Measurements from ENCODE around the gene PKIG. TPM values are rescaled to one million over a fixed set of nuclear protein-coding genes. Genes with fewer than 3 reads are reported as not detected.

PKIG gene
- total RNA-seq, 1 experiment from 2014 or later, result 27.0 TPM

GRCh38 chr20:44648579-44648978, 66.2 kb downstream of the PKIG start:
- Histone ChIP-seq H3K14ac (ENCODE audit: insufficient read depth, low read length) (no peak overlapping the region), H3K9me3 (ENCODE audit: control insufficient read depth, low read depth, low read length) (no peaks in the 10 kb centered on the region), H3K79me1 (ENCODE audit: insufficient read depth, low read depth, low read length, poor library complexity, severe bottlenecking) (no peaks in the 10 kb centered on the region), H3K23me2 (ENCODE audit: insufficient read length, low read depth, low read length, poor library complexity, severe bottlenecking) (peaks cover 9% of the 10 kb centered on the region), H2AFZ (ENCODE audit: low read length) (no peak overlapping the region), H3K18ac (ENCODE audit: insufficient read length, low read depth, low read length) (no peak overlapping the region), H3K4me2 (ENCODE audit: insufficient read depth, insufficient read length, low read length) (no peak overlapping the region), H3K56ac (ENCODE audit: insufficient read length, low read depth, low read length) (no peak overlapping the region), H3K9ac (ENCODE audit: extremely low read depth, insufficient read length, low read length) (no peak overlapping the region), H3K4me1 (ENCODE audit: insufficient read depth, low read length) (peaks cover 11% of the 10 kb centered on the region; the same call in 1 of the 2 replicates), H4K5ac (ENCODE audit: insufficient read length, low read depth, low read length) (no peak overlapping the region), H3K79me2 (ENCODE audit: insufficient read depth, low read length) (no peaks in the 10 kb centered on the region), H4K91ac (ENCODE audit: insufficient read length, low read depth, low read length) (no peak overlapping the region), H2BK5ac (ENCODE audit: insufficient read length, low read length) (no peak overlapping the region), H2BK15ac (ENCODE audit: low read depth, low read length) (no peak overlapping the region), H4K20me1 (ENCODE audit: control insufficient read depth, insufficient read depth, insufficient read length) (no peaks in the 10 kb centered on the region), H4K8ac (replicated peaks; ENCODE audit: insufficient read length, low read depth, low read length) (no peak overlapping the region), H3T11ph (ENCODE audit: low read length) (no peak overlapping the region), H3K4ac (ENCODE audit: low read depth, low read length) (no peak overlapping the region), H3K27ac (ENCODE audit: insufficient read length, low read depth, low read length) (no peak overlapping the region), H2AK5ac (ENCODE audit: insufficient read length, low read length) (no peak overlapping the region), H2BK20ac (ENCODE audit: low read depth, low read length, poor library complexity, severe bottlenecking) (no peak overlapping the region), H3K27me3 (ENCODE audit: insufficient read depth, low read length) (no peaks in the 10 kb centered on the region; the same call in 1 of the 2 replicates), H2BK12ac (ENCODE audit: insufficient read length, low read depth, low read length) (no peak overlapping the region), H2BK120ac (ENCODE audit: low read depth, low read length, poor library complexity, severe bottlenecking) (no peak overlapping the region), H3K23ac (ENCODE audit: insufficient read length, low read depth, low read length) (no peak overlapping the region)
- H3K27ac Mint-ChIP-seq, result peak overlapping the region in 1 of 3 experiments; percentile 32; a peak in 2 of 7 replicates
- peaks cover 44 to 56% of the 10 kb centered on the region in 2 experiments for H3K4me1 Mint-ChIP-seq
- peaks cover 5 to 6% of the 10 kb centered on the region in 2 experiments for H3K9me3 Mint-ChIP-seq
- DNase-seq, result peak; percentile 62
- peak; percentile 41 for TF ChIP-seq CTCF (conservative IDR thresholded peaks at IDR 0.05)
- peaks cover 2 to 6% (median 6%) of the 10 kb centered on the region in 3 experiments; a peak in 5 of 7 replicates for H3K36me3 Mint-ChIP-seq (ENCODE audit: insufficient read depth in 1 of 3, low read depth in 3 of 3)
- peaks cover 25% of the 10 kb centered on the region for H3K27me3 Mint-ChIP-seq (ENCODE audit: low read depth)
- H3K4me3 Mint-ChIP-seq, result peak overlapping the region in 1 of 2 experiments; percentile 28; a peak in 1 of 5 replicates
- no CpG with 5 or more reads among the region's 7 CpGs for whole genome bisulfite sequencing (ENCODE audit: extremely low coverage, insufficient read length, low lambda C conversion rate)
